Activated CD4-positive, alpha-beta T cell treated with anti-CD3 and anti-CD28 coated beads for 4 hours (primary cell): Measurements from ENCODE around the gene SGPP2.
"Not testable (repeated sequence)": the region's sequence is repeated elsewhere in the genome, so short reads cannot be mapped to it uniquely, and the experiment has no call there.

Experiments used
- DNase-seq, 2 donors: peaks; one replicate each; pipeline ENCODE4 v3.0.0-alpha.2; 2020

Gene SGPP2

GRCh38 chr2:222424276-222424728, at the start of gene SGPP2:
SGPP2 (plus strand) TSS chr2:222424543; CDS start chr2:222424603, 60 bp downstream.
- DNase-seq, result peak; percentile 31 to 36

GRCh38 chr2:222375798-222376197, 48.5 kb upstream of the SGPP2 start:
- no peak for DNase-seq

GRCh38 chr2:222380456-222380855, 43.9 kb upstream of the SGPP2 start:
- DNase-seq, result no peak

GRCh38 chr2:222381566-222381965, 42.8 kb upstream of the SGPP2 start:
- no peak for DNase-seq

- no peak for DNase-seq
Observed at GRCh38 chr2:222383255-222383654, 41.1 kb upstream of the SGPP2 start.

- DNase-seq, result no peak
Observed at GRCh38 chr2:222391743-222392285, 32.5 kb upstream of the SGPP2 start.

GRCh38 chr2:222393733-222394267, 30.5 kb upstream of the SGPP2 start:
- DNase-seq, result no peak

- DNase-seq, result no peak
Observed at GRCh38 chr2:222398446-222398885, 25.9 kb upstream of the SGPP2 start.

- DNase-seq, result no peak
Observed at GRCh38 chr2:222399038-222399783, 25.1 kb upstream of the SGPP2 start.

GRCh38 chr2:222404151-222404905, 20.0 kb upstream of the SGPP2 start:
- DNase-seq, result no peak

GRCh38 chr2:222408684-222409083, 15.7 kb upstream of the SGPP2 start:
- DNase-seq, result no peak

GRCh38 chr2:222410534-222410933, 13.8 kb upstream of the SGPP2 start:
- DNase-seq, result no peak

GRCh38 chr2:222412334-222412733, 12.0 kb upstream of the SGPP2 start:
- DNase-seq, result not testable (repeated sequence)

GRCh38 chr2:222413295-222413911, 10.9 kb upstream of the SGPP2 start:
- DNase-seq, result no peak

GRCh38 chr2:222418739-222419138, 5.6 kb upstream of the SGPP2 start:
- DNase-seq, result no peak

- no peak for DNase-seq
Observed at GRCh38 chr2:222420508-222420907, 3.8 kb upstream of the SGPP2 start.

GRCh38 chr2:222421626-222422025, 2.7 kb upstream of the SGPP2 start:
- DNase-seq, result no peak

GRCh38 chr2:222423186-222423585, 1.2 kb upstream of the SGPP2 start:
- DNase-seq, result no peak

- DNase-seq, result peak; percentile 65
Observed at GRCh38 chr2:222423632-222424275, 589 bp upstream of the SGPP2 start.

- peak; percentile 55 to 56 for DNase-seq
Observed at GRCh38 chr2:222424729-222425671, 657 bp downstream of the SGPP2 start.

GRCh38 chr2:222427646-222428301, 3.4 kb downstream of the SGPP2 start:
- DNase-seq, result no peak
